H9 (cell line): ENCODE data around the gene PTPRN2. TPM values are rescaled to one million over a fixed set of nuclear protein-coding genes. Genes with fewer than 3 reads are reported as not detected.

Source experiments
- DNase-seq: peaks from one replicate; pipeline ENCODE4 v3.0.0-alpha.2; 2017
- H2AFZ ChIP-seq: one replicate; pipeline ENCODE4 v1.6.1; 2013; ENCODE audit warnings: mild to moderate bottlenecking, low read length, control low read depth, moderate library complexity
- H2AK5ac ChIP-seq: 2 replicates; pipeline ENCODE4 v1.6.1; 2013; ENCODE audit warnings: low read length, control low read depth, mixed read lengths; ENCODE audit not compliant: insufficient read length
- H2BK120ac ChIP-seq: one replicate; pipeline ENCODE4 v1.6.1; 2013; ENCODE audit warnings: low read depth, mild to moderate bottlenecking, low read length, control low read depth, inconsistent platforms; ENCODE audit not compliant: poor library complexity, severe bottlenecking
- H2BK12ac ChIP-seq: 2 replicates; pipeline ENCODE4 v1.6.1; 2013; ENCODE audit warnings: low read length, control low read depth, mixed read lengths, low read depth; ENCODE audit not compliant: insufficient read length
- H2BK15ac ChIP-seq: 2 replicates; pipeline ENCODE4 v1.6.1; 2013; ENCODE audit warnings: low read depth, low read length, control low read depth
- H2BK20ac ChIP-seq: one replicate; pipeline ENCODE4 v1.6.1; 2013; ENCODE audit warnings: low read depth, mild to moderate bottlenecking, low read length, control low read depth, inconsistent platforms; ENCODE audit not compliant: poor library complexity, severe bottlenecking
- H2BK5ac ChIP-seq: 2 replicates; pipeline ENCODE4 v1.6.1; 2013; ENCODE audit warnings: low read length, control low read depth, mixed read lengths; ENCODE audit not compliant: insufficient read length
- H3K14ac ChIP-seq: 2 replicates; pipeline ENCODE4 v1.6.1; 2013; ENCODE audit warnings: low read length, control low read depth; ENCODE audit not compliant: insufficient read depth
- H3K18ac ChIP-seq: 2 replicates; pipeline ENCODE4 v1.6.1; 2013; ENCODE audit warnings: low read depth, mild to moderate bottlenecking, mixed read lengths, low read length, control low read depth; ENCODE audit not compliant: insufficient read length
- H3K23ac ChIP-seq: 2 replicates; pipeline ENCODE4 v1.6.1; 2013; ENCODE audit warnings: low read length, control low read depth, mixed read lengths, low read depth; ENCODE audit not compliant: insufficient read length
- H3K23me2 ChIP-seq: 2 replicates; pipeline ENCODE4 v1.6.1; 2013; ENCODE audit warnings: low read depth, mild to moderate bottlenecking, mixed read lengths, low read length, control low read depth; ENCODE audit not compliant: insufficient read length, poor library complexity, severe bottlenecking
- H3K27ac ChIP-seq: 2 replicates; pipeline ENCODE4 v1.5.1; 2013; ENCODE audit warnings: low read length, control low read depth, mixed read lengths, low read depth; ENCODE audit not compliant: insufficient read length
- H3K27me3 ChIP-seq: 2 replicates; pipeline ENCODE4 v1.6.1; 2013; ENCODE audit warnings: low read length, control low read depth, inconsistent platforms; ENCODE audit not compliant: insufficient read depth
- H3K4ac ChIP-seq: 2 replicates; pipeline ENCODE4 v1.6.1; 2013; ENCODE audit warnings: low read depth, mild to moderate bottlenecking, control low read depth, inconsistent platforms, low read length, moderate library complexity
- H3K4me1 ChIP-seq: 2 replicates; pipeline ENCODE4 v1.6.1; 2013; ENCODE audit warnings: low read length, control low read depth, inconsistent platforms; ENCODE audit not compliant: insufficient read depth
- H3K4me2 ChIP-seq: 2 replicates; pipeline ENCODE4 v1.6.1; 2013; ENCODE audit warnings: low read length, control low read depth, mixed read lengths; ENCODE audit not compliant: insufficient read length, insufficient read depth
- H3K56ac ChIP-seq: 2 replicates; pipeline ENCODE4 v1.6.1; 2013; ENCODE audit warnings: low read depth, mild to moderate bottlenecking, mixed read lengths, low read length, control low read depth; ENCODE audit not compliant: insufficient read length
- H3K79me1 ChIP-seq: 2 replicates; pipeline ENCODE4 v1.6.1; 2013; ENCODE audit warnings: low read depth, mild to moderate bottlenecking, moderate library complexity, low read length, control low read depth, inconsistent platforms; ENCODE audit not compliant: insufficient read depth, poor library complexity, severe bottlenecking
- H3K79me2 ChIP-seq: 2 replicates; pipeline ENCODE4 v1.6.1; 2013; ENCODE audit warnings: low read length, control low read depth, inconsistent platforms; ENCODE audit not compliant: insufficient read depth
- H3K9ac ChIP-seq: 2 replicates; pipeline ENCODE4 v1.6.1; 2013; ENCODE audit warnings: low read length, control low read depth, mixed read lengths; ENCODE audit not compliant: insufficient read length; ENCODE audit errors: extremely low read depth
- H3K9me3 ChIP-seq: one replicate; pipeline ENCODE4 v1.6.1; 2013; ENCODE audit warnings: low read depth, low read length, inconsistent platforms; ENCODE audit not compliant: control insufficient read depth
- H3T11ph ChIP-seq: one replicate; pipeline ENCODE4 v1.6.1; 2013; ENCODE audit warnings: mild to moderate bottlenecking, low read length, control low read depth, inconsistent platforms
- H4K20me1 ChIP-seq: one replicate; pipeline ENCODE4 v1.6.1; 2013; ENCODE audit not compliant: control insufficient read depth, insufficient read length, insufficient read depth
- H4K5ac ChIP-seq: 2 replicates; pipeline ENCODE4 v1.6.1; 2013; ENCODE audit warnings: low read depth, mild to moderate bottlenecking, mixed read lengths, low read length, control low read depth; ENCODE audit not compliant: insufficient read length
- H4K8ac ChIP-seq: replicated peaks from 2 replicates; pipeline ENCODE4 v1.6.1; 2013; ENCODE audit warnings: low read length, control low read depth, mixed read lengths, low read depth; ENCODE audit not compliant: insufficient read length
- H4K91ac ChIP-seq: 2 replicates; pipeline ENCODE4 v1.6.1; 2013; ENCODE audit warnings: low read depth, mild to moderate bottlenecking, moderate library complexity, mixed read lengths, low read length, control low read depth; ENCODE audit not compliant: insufficient read length
- H3K27ac Mint-ChIP-seq, 3 experiments: 2 replicates in 2 of 3; 3 replicates in 1 of 3; pipeline ENCODE4 v1.8.0; 2020 to 2021; ENCODE audit warnings: mixed read lengths in 3 of 3, mild to moderate bottlenecking in 1 of 3, moderate library complexity in 1 of 3
- H3K27me3 Mint-ChIP-seq: 2 replicates; pipeline ENCODE4 v1.8.0; 2021; ENCODE audit warnings: low read depth, mild to moderate bottlenecking, moderate library complexity, mixed read lengths
- H3K36me3 Mint-ChIP-seq, 3 experiments: 2 replicates in 2 of 3; 3 replicates in 1 of 3; pipeline ENCODE4 v1.8.0; 2020 to 2021; ENCODE audit warnings: low read depth in 3 of 3, mixed read lengths in 3 of 3; ENCODE audit not compliant: insufficient read depth in 1 of 3
- H3K4me1 Mint-ChIP-seq, 2 experiments: 2 replicates each; pipeline ENCODE4 v1.8.0; 2020; ENCODE audit warnings: mixed read lengths in 2 of 2
- H3K4me3 Mint-ChIP-seq, 2 experiments: 2 replicates in 1 of 2; 3 replicates in 1 of 2; pipeline ENCODE4 v1.8.0; 2020 to 2021; ENCODE audit warnings: mild to moderate bottlenecking in 2 of 2, mixed read lengths in 2 of 2, moderate library complexity in 1 of 2
- H3K9me3 Mint-ChIP-seq, 2 experiments: 2 replicates in 1 of 2; 3 replicates in 1 of 2; pipeline ENCODE4 v1.8.0; 2020; ENCODE audit warnings: mild to moderate bottlenecking in 2 of 2, mixed read lengths in 2 of 2, moderate library complexity in 1 of 2
- CTCF ChIP-seq: fragments of 200-600 bp; sonication (generic); conservative IDR thresholded peaks from 3 replicates; pipeline ENCODE4 v1.8.0; 2021; ENCODE audit warnings: antibody characterized with exemption, mild to moderate bottlenecking
- WGBS: extraction: QIAGEN DNeasy Blood & Tissue Kit; methylation state at CpG from one replicate; pipeline ENCODE4 v1.1.7; 2013; ENCODE audit warnings: missing lambda C conversion rate, low lambda C conversion rate, mixed read lengths; ENCODE audit not compliant: insufficient read length; ENCODE audit errors: extremely low coverage; 5-methylcytosine and 5-hydroxymethylcytosine counted together
- total RNA-seq: library from RNA; stranded (reverse); gene quantifications from 2 replicates; pipeline ENCODE4 v1.2.1, GENCODE V29; 2021

The PTPRN2 gene
- total RNA-seq, 1 experiment from 2014 or later, result 5.2 TPM

GRCh38 chr7:158583810-158584209, 3.8 kb downstream of the PTPRN2 start:
- Histone ChIP-seq H3K4me1 (no peaks in the 10 kb centered on the region), H3K27ac (no peak overlapping the region), H2BK5ac (no peak overlapping the region), H3K23ac (no peak overlapping the region), H4K5ac (no peak overlapping the region), H3K79me1 (no peaks in the 10 kb centered on the region), H3K9me3 (peaks cover 10% of the 10 kb centered on the region), H2BK120ac (no peak overlapping the region), H2AK5ac (no peak overlapping the region), H2BK15ac (no peak overlapping the region), H3K18ac (no peak overlapping the region), H4K8ac (no peak overlapping the region), H3K9ac (no peak overlapping the region), H3K23me2 (peaks cover 3% of the 10 kb centered on the region), H2AFZ (no peak overlapping the region), H3K79me2 (no peaks in the 10 kb centered on the region), H2BK12ac (no peak overlapping the region), H3K27me3 (peaks cover 12% of the 10 kb centered on the region; the same call in 1 of the 2 replicates), H3K14ac (no peak overlapping the region), H3K56ac (no peak overlapping the region), H4K91ac (no peak overlapping the region), H4K20me1 (no peaks in the 10 kb centered on the region), H3T11ph (no peak overlapping the region), H3K4me2 (no peak overlapping the region), H2BK20ac (no peak overlapping the region), H3K4ac (no peak overlapping the region)
- DNase-seq, result no peak
- TF ChIP-seq CTCF, result no peak
- H3K4me3 Mint-ChIP-seq, result no peak overlapping the region
- no peak overlapping the region for H3K27ac Mint-ChIP-seq
- peaks cover 19 to 21% of the 10 kb centered on the region in 2 experiments for H3K9me3 Mint-ChIP-seq
- peaks cover 73% of the 10 kb centered on the region for H3K27me3 Mint-ChIP-seq
- H3K36me3 Mint-ChIP-seq, result peaks cover 11 to 30% (median 14%) of the 10 kb centered on the region in 3 experiments
- no CpG with 5 or more reads among the region's 6 CpGs for WGBS
- peaks cover 14 to 27% of the 10 kb centered on the region in 2 experiments for H3K4me1 Mint-ChIP-seq
